Lower leg skin (tissue), 4 donors: ENCODE data around the gene ATN1. TPM values are rescaled to one million over a fixed set of nuclear protein-coding genes. Genes with fewer than 3 reads are reported as not detected.
A peak's percentile ranks its signal among the peaks of the same experiment; 100 is the strongest.

ENCODE experiments used
- DNase-seq, 2 donors: peaks; one replicate each; pipeline ENCODE4 v3.0.0-alpha.2; 2019; ENCODE audit warnings: low spot score in 2 of 2
- H3K4me3 ChIP-seq: fragments of 200-600 bp; sonication (generic); 2 replicates; pipeline ENCODE4 v1.5.1; 2017; ENCODE audit warnings: mild to moderate bottlenecking, low read depth; ENCODE audit not compliant: poor library complexity, severe bottlenecking
- POLR2A ChIP-seq, 2 donors: fragments of 450-650 bp; IDR thresholded peaks; one replicate each; pipeline ENCODE4 v1.6.1; 2016 to 2017; ENCODE audit warnings: antibody characterized with exemption in 2 of 2, mild to moderate bottlenecking in 1 of 2, moderate library complexity in 1 of 2
- WGBS, 2 donors: methylation state at CpG; one replicate each; pipeline ENCODE4 v1.1.5; 2018; 5-methylcytosine and 5-hydroxymethylcytosine counted together
- intact Hi-C: fragments of 100-400 bp; cut with DNase I; formaldehyde crosslinking; loops from one replicate; pipeline ENCODE4 v1.15.0; 2023; ENCODE audit warnings: low total_unique reads
- total RNA-seq, 4 donors: library from RNA; depleted of rRNA; stranded (reverse); fragments of >200 nt; gene quantifications; one replicate each; pipeline ENCODE4 v1.1.0, GENCODE V29; 2016
- TF ChIP-seq, protein P1 (sequence below), 3 donors: fragments of 450-650 bp; IDR thresholded peaks; one replicate each; pipeline ENCODE4 v1.5.1; 2016; ENCODE audit warnings: antibody characterized with exemption in 3 of 3, mild to moderate bottlenecking in 3 of 3, moderate library complexity in 2 of 3

The ATN1 gene
- total RNA-seq, 4 donors from 2014 or later, result 33.4 to 115 (median 64.0) TPM

DNA sequence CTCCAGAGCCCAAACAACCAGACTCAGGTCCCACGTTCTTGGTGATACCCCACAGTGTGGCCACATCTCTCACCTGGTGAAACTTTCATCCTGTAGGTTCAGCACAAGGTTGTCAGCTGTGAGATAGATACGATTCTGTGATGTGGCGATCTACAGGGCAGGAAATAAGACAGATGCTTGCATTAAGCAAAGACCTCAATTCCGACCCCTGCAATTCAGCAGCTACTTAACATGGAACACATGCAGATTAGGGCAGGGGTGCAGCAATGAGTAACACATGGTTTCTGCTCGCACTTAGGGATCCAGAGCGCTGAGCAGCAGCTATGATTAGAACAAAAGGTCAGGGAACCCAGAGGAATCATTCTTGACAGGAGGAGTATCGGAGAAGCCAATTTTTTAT, 38.6 kb downstream of the ATN1 start:
- DNase-seq, result peak in 1 of 2 donors; percentile 63
- TF ChIP-seq, protein P1, sequence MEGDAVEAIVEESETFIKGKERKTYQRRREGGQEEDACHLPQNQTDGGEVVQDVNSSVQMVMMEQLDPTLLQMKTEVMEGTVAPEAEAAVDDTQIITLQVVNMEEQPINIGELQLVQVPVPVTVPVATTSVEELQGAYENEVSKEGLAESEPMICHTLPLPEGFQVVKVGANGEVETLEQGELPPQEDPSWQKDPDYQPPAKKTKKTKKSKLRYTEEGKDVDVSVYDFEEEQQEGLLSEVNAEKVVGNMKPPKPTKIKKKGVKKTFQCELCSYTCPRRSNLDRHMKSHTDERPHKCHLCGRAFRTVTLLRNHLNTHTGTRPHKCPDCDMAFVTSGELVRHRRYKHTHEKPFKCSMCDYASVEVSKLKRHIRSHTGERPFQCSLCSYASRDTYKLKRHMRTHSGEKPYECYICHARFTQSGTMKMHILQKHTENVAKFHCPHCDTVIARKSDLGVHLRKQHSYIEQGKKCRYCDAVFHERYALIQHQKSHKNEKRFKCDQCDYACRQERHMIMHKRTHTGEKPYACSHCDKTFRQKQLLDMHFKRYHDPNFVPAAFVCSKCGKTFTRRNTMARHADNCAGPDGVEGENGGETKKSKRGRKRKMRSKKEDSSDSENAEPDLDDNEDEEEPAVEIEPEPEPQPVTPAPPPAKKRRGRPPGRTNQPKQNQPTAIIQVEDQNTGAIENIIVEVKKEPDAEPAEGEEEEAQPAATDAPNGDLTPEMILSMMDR (IDR thresholded peaks at IDR 0.05), result no peak
- TF ChIP-seq POLR2A (IDR thresholded peaks at IDR 0.05), result no peak
- intact Hi-C loops, result loop anchor here (10.0 kb wide), 1 partner anchor 92 kb away; the partner anchor contains the start of gene SPSB2
- no peak overlapping the region for H3K4me3 ChIP-seq
- 67 to 75% methylated on average over 7 of the region's 7 CpGs for WGBS, 2 donors

DNA sequence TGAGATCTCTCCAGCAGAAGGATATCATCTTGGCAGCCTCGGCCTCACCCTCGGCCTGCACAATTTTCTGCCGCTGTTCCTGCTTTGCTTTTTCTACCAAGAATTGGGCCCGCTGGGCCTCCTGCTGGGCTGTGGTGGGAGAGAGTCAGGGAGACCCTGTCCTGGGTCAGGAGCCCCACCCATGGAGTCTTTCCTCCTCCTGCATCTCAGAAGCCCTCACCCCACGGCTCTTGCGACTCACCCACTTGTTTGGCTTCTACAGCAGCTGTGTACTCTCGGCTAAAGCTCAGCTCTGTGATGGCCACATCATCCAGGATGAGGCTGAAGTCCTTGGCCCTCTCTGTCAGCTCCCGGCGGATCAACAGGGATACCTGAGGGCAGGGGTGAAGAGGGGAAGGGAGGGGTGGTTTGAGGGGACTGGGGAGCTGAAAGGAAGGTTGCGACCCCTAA, 39.9 kb downstream of the ATN1 start:
- intact Hi-C loops, result loop anchor here (10.0 kb wide), 1 partner anchor 93 kb away; the partner anchor contains the start of gene SPSB2
- no peak for TF ChIP-seq POLR2A (IDR thresholded peaks at IDR 0.05)
- TF ChIP-seq, protein P1 (IDR thresholded peaks at IDR 0.05), result no peak
- WGBS, 2 donors, result 69 to 81% methylated on average over 10 of the region's 10 CpGs
- H3K4me3 ChIP-seq, result no peak overlapping the region
- peak in 1 of 2 donors; percentile 75 for DNase-seq

DNA sequence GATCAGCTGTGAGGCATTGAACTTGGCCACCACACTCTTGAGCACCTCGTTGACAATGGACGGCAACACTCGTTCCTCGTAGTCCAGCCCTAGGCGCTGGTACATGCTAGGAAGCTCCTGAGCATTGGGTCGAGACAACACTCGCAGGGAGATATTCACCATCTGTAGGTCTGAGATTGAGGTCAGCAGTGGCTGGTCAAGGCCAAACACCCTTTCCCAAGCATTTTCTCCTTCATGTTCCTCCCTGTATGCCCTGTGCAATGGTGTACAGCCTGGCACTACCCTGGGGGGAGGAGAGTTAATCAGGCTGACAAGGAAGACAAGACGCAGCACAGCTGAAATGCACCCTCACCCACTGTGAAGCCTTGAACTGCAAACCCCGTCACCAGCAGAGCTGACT, 40.7 kb downstream of the ATN1 start:
- no peak overlapping the region for H3K4me3 ChIP-seq
- TF ChIP-seq, protein P1 (IDR thresholded peaks at IDR 0.05), result no peak
- TF ChIP-seq POLR2A (IDR thresholded peaks at IDR 0.05), result no peak
- intact Hi-C loops, result loop anchor here (10.0 kb wide), 1 partner anchor 94 kb away; the partner anchor contains the start of gene SPSB2
- DNase-seq, result peak in 1 of 2 donors; percentile 68
- 84 to 86% methylated on average over 9 of the region's 9 CpGs for WGBS, 2 donors

DNA sequence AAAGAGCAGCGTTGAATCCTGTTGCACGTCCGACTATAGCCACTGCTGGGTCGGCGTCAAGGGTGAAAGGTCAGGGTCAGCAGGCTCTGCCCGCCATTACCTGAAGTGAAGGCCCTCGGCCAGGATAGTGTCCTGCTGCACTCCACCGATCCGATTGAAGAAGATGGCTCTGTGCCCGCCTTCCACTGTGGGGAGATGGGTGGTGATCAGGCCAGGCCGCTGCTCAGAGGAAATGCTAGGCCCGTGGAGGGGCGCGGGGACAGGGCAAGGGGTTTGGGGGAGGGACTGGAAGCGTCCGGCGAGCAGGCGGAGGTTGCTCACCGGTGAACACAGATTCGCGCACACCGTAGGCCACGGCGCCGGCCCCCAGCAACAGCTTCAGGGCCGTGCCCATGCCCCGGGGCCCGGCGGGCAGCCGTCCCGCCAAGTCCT, 42.4 kb downstream of the ATN1 start:
- TF ChIP-seq, protein P1 (IDR thresholded peaks at IDR 0.05), result no peak
- TF ChIP-seq POLR2A (IDR thresholded peaks at IDR 0.05), result no peak
- intact Hi-C loops, result no loop called here
- DNase-seq, result peak in 1 of 2 donors; percentile 91
- H3K4me3 ChIP-seq, result peak overlapping the region; percentile 54
- 1% methylated on average over 21 to 26 of the region's 31 CpGs for WGBS, 2 donors

DNA sequence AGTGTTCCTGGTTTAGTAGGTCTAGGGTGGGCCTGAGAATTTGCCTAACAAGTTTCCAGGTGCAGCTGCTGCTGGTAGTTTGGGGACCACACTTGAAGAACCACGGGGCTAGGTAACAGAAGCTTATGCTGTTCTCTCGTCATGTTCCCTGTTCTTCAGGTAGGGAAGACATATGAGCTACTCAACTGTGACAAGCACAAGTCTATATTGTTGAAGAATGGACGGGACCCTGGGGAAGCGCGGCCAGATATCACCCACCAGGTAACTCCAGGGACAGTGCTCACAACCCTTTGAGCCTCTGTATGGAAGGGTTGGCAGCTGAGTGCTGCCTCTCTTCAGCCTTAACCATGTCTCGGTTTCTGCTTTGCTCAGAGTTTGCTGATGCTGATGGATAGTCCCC, 46.4 kb downstream of the ATN1 start:
- TF ChIP-seq, protein P1 (IDR thresholded peaks at IDR 0.05), result no peak
- TF ChIP-seq POLR2A (IDR thresholded peaks at IDR 0.05), result no peak
- intact Hi-C loops, result no loop called here
- WGBS, 2 donors, result 95 to 98% methylated on average over 6 of the region's 6 CpGs
- no peak overlapping the region for H3K4me3 ChIP-seq
- DNase-seq, result no peak
